Keratinocyte (primary cell): Measurements from ENCODE around the gene MUC4. TPM values are rescaled to one million over a fixed set of nuclear protein-coding genes. Genes with fewer than 3 reads are reported as not detected.
"Not testable (repeated sequence)": the region's sequence is repeated elsewhere in the genome, so short reads cannot be mapped to it uniquely, and the experiment has no call there.

Experiments used
- DNase-seq: peaks from one replicate; pipeline ENCODE4 v3.0.0-alpha.2; 2011; ENCODE audit warnings: low read depth, missing footprints, low spot score
- FAIRE-seq: peaks from 2 replicates; lab custom pipeline; 2011; peaks lifted over from hg19 to GRCh38; lab: Jason Lieb, UNC
- H2AFZ ChIP-seq: 2 replicates; pipeline ENCODE4 v1.6.0; 2012; ENCODE audit warnings: low read length, control low read depth, inconsistent platforms; ENCODE audit not compliant: control insufficient read depth
- H3K27ac ChIP-seq: 2 replicates; pipeline ENCODE4 v1.5.1; 2011; ENCODE audit warnings: low read length; ENCODE audit not compliant: control insufficient read depth, insufficient read depth
- H3K27me3 ChIP-seq: 3 replicates; pipeline ENCODE4 v1.6.0; 2011; ENCODE audit warnings: low read length; ENCODE audit not compliant: control insufficient read depth, insufficient read depth; ENCODE audit errors: extremely low read depth
- H3K36me3 ChIP-seq, 2 experiments: 2 replicates in 1 of 2; 3 replicates in 1 of 2; pipeline ENCODE4 v1.5.1; 2011; ENCODE audit warnings: low read length in 2 of 2, mild to moderate bottlenecking in 1 of 2; ENCODE audit not compliant: control insufficient read depth in 2 of 2, insufficient read depth in 2 of 2; ENCODE audit errors: extremely low read depth in 1 of 2
- H3K4me1 ChIP-seq: 3 replicates; pipeline ENCODE4 v1.5.1; 2011; ENCODE audit warnings: low read length; ENCODE audit not compliant: control insufficient read depth, insufficient read depth; ENCODE audit errors: extremely low read depth
- H3K4me2 ChIP-seq: 3 replicates; pipeline ENCODE4 v1.6.0; 2011; ENCODE audit warnings: low read depth, low read length; ENCODE audit not compliant: control insufficient read depth, insufficient read depth; ENCODE audit errors: extremely low read depth
- H3K4me3 ChIP-seq, 3 experiments: fragments of 200-600 bp in 1 of 3; sonication (generic) in 1 of 3; 2 replicates in 2 of 3; 3 replicates in 1 of 3; pipeline ENCODE4 v1.5.1; 2011 to 2016; ENCODE audit warnings: low read length in 3 of 3, mild to moderate bottlenecking in 3 of 3, control low read depth in 2 of 3, inconsistent platforms in 1 of 3, low read depth in 1 of 3, mixed read lengths in 1 of 3, mixed run types in 1 of 3, moderate library complexity in 1 of 3; ENCODE audit not compliant: control insufficient read depth in 2 of 3, insufficient read depth in 2 of 3; ENCODE audit errors: extremely low read depth in 1 of 3
- H3K79me2 ChIP-seq: 2 replicates; pipeline ENCODE4 v1.6.0; 2012; ENCODE audit warnings: low read length; ENCODE audit not compliant: control insufficient read depth, insufficient read depth
- H3K9ac ChIP-seq: 3 replicates; pipeline ENCODE4 v1.6.0; 2011; ENCODE audit warnings: low read length; ENCODE audit not compliant: control insufficient read depth, insufficient read depth; ENCODE audit errors: extremely low read depth
- H3K9me1 ChIP-seq: 3 replicates; pipeline ENCODE4 v1.6.0; 2011; ENCODE audit warnings: low read length; ENCODE audit not compliant: control insufficient read depth, insufficient read depth; ENCODE audit errors: extremely low read depth
- H3K9me3 ChIP-seq: 2 replicates; pipeline ENCODE4 v1.5.1; 2012; ENCODE audit warnings: low read depth, low read length; ENCODE audit not compliant: control insufficient read depth
- H4K20me1 ChIP-seq: 3 replicates; pipeline ENCODE4 v1.6.0; 2011; ENCODE audit warnings: low read length; ENCODE audit not compliant: control insufficient read depth, insufficient read depth; ENCODE audit errors: extremely low read depth
- CTCF ChIP-seq, 3 experiments: IDR thresholded peaks in 1 of 3; conservative IDR thresholded peaks in 1 of 3; optimal IDR thresholded peaks in 1 of 3; 2 replicates in 2 of 3; 3 replicates in 1 of 3; pipeline versions ENCODE3 to v1.5.1; 2011; ENCODE audit warnings: low read length in 3 of 3, mild to moderate bottlenecking in 3 of 3, moderate library complexity in 2 of 3, control low read depth in 1 of 3, inconsistent platforms in 1 of 3; ENCODE audit not compliant: insufficient read depth in 2 of 3; ENCODE audit errors: extremely low read depth in 1 of 3
- EZH2 ChIP-seq: IDR thresholded peaks from one replicate; pipeline ENCODE4 v1.6.1; 2012; ENCODE audit warnings: inconsistent platforms, mild to moderate bottlenecking, low read length, moderate library complexity
- dilution Hi-C: fragments of 300-500 bp; cut with MboI; formaldehyde crosslinking; loops from one replicate; pipeline ENCODE4 v1.7.0; 2020; ENCODE audit warnings: low sequenced_read_pairs; ENCODE audit not compliant: extremely low pct_ligation_motif_present
- polyA plus RNA-seq, 5 experiments: library from polyadenylated mRNA; depleted of rRNA in 3 of 5; stranded (reverse) in 3 of 5; stranded (forward) in 1 of 5; unstranded in 1 of 5; fragments of >200 nt; gene quantifications; 1 replicate in 1 of 5; 2 replicates in 3 of 5; 3 replicates in 1 of 5; pipeline versions ENCODE4 v1.2.1 to v1.2.3, GENCODE V29; 2011 to 2012; ENCODE audit warnings: missing spikeins in 2 of 5, low read depth in 1 of 5, low replicate concordance in 1 of 5

The MUC4 gene
- polyA plus RNA-seq, 1 donor (not counting 4 experiments of a cell fraction or from before 2014, with no cell fraction given): not detected

DNA sequence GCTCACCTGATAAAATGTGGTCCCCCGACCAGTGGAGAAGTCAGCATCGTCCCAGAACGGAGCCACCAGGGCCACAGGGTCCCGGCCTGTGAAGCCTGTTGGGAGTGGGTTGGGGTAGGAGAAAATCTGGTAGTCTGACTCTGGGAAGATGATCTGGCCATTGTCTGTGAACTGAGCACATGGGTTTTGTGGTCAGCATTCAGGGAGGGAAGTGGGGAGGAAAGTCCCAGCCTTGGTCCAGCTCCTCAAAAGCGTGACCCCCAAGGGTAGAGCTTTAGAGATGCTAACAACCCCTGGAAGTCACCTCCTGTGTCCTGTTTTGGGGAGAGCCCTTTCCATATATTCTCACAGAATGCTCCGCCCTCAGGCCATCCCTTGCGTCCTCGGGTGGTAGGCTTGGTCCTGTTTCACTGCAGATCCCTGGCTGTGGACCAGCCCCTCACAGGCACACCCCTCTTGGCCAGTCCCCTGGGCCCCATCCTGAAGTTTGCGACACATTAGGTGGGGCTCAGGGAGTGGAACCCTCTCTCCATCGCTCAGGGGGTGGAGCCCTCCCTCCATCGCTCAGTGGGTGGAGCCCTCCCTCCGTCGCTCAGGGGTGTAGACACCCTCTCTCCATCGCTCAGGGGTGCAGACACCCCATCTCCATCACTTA lies 40.0 kb downstream of the MUC4 start:
- dilution Hi-C loops: no loop called here
- no peak for FAIRE-seq

GRCh38 chr3:195770841-195771645 lies 40.7 kb downstream of the MUC4 start:
- H3K79me2 ChIP-seq, dilution Hi-C loops, H3K4me2 ChIP-seq, H3K27me3 ChIP-seq, H2AFZ ChIP-seq, H3K9me3 ChIP-seq, H3K9me1 ChIP-seq, H4K20me1 ChIP-seq, DNase-seq, H3K36me3 ChIP-seq, FAIRE-seq, H3K4me1 ChIP-seq, H3K27ac ChIP-seq, H3K9ac ChIP-seq, H3K4me3 ChIP-seq: not testable (repeated sequence)

More for the DNA sequence above, 40.0 kb downstream of the MUC4 start:
- no peaks in the 10 kb centered on the region for H3K79me2 ChIP-seq
- no peak overlapping the region for H3K27ac ChIP-seq
- H3K36me3 ChIP-seq: no peaks in the 10 kb centered on the region
- TF ChIP-seq CTCF (optimal IDR thresholded peaks at IDR 0.05 in 1 of 3, IDR thresholded peaks at IDR 0.05 in 1 of 3, conservative IDR thresholded peaks at IDR 0.05 in 1 of 3; ENCODE audit: extremely low read depth in 1 of 3, insufficient read depth in 2 of 3, low read length in 3 of 3) (no peak), EZH2 (no peak)
- no peak overlapping the region for H3K4me3 ChIP-seq
- no peak overlapping the region for H3K9ac ChIP-seq
- H4K20me1 ChIP-seq: no peaks in the 10 kb centered on the region
- H3K4me1 ChIP-seq: no peaks in the 10 kb centered on the region
- DNase-seq: no peak
- no peaks in the 10 kb centered on the region for H3K27me3 ChIP-seq
- H3K9me1 ChIP-seq: no peaks in the 10 kb centered on the region
- H2AFZ ChIP-seq: no peak overlapping the region
- no peak overlapping the region for H3K4me2 ChIP-seq
- H3K9me3 ChIP-seq: peaks cover 2% of the 10 kb centered on the region
